Measurements from ENCODE around the gene RCAN2. TPM values are rescaled to one million over a fixed set of nuclear protein-coding genes. Genes with fewer than 3 reads are reported as not detected.

RCAN2 gene
- polyA plus RNA-seq, 1 donor from 2014 or later = 37.4 TPM

- TF ChIP-seq POLR2AphosphoS5 (IDR thresholded peaks at IDR 0.05) = no peak
- TF ChIP-seq MXI1 (conservative IDR thresholded peaks at IDR 0.05; ENCODE audit: poor library complexity, severe bottlenecking) = no peak
- no peak for TF ChIP-seq SMC3 (conservative IDR thresholded peaks at IDR 0.05; ENCODE audit: poor library complexity)
- TF ChIP-seq, protein P1, sequence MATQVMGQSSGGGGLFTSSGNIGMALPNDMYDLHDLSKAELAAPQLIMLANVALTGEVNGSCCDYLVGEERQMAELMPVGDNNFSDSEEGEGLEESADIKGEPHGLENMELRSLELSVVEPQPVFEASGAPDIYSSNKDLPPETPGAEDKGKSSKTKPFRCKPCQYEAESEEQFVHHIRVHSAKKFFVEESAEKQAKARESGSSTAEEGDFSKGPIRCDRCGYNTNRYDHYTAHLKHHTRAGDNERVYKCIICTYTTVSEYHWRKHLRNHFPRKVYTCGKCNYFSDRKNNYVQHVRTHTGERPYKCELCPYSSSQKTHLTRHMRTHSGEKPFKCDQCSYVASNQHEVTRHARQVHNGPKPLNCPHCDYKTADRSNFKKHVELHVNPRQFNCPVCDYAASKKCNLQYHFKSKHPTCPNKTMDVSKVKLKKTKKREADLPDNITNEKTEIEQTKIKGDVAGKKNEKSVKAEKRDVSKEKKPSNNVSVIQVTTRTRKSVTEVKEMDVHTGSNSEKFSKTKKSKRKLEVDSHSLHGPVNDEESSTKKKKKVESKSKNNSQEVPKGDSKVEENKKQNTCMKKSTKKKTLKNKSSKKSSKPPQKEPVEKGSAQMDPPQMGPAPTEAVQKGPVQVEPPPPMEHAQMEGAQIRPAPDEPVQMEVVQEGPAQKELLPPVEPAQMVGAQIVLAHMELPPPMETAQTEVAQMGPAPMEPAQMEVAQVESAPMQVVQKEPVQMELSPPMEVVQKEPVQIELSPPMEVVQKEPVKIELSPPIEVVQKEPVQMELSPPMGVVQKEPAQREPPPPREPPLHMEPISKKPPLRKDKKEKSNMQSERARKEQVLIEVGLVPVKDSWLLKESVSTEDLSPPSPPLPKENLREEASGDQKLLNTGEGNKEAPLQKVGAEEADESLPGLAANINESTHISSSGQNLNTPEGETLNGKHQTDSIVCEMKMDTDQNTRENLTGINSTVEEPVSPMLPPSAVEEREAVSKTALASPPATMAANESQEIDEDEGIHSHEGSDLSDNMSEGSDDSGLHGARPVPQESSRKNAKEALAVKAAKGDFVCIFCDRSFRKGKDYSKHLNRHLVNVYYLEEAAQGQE (IDR thresholded peaks at IDR 0.05; ENCODE audit: borderline replicate concordance) = no peak
- TF ChIP-seq CTCF (IDR thresholded peaks at IDR 0.05; ENCODE audit: poor library complexity, severe bottlenecking) = no peak
- TF ChIP-seq RAD21 (conservative IDR thresholded peaks at IDR 0.05) = no peak
- TF ChIP-seq TAF1 (IDR thresholded peaks at IDR 0.05; ENCODE audit: low read depth) = no peak
- no peak for TF ChIP-seq EZH2 (IDR thresholded peaks at IDR 0.05; ENCODE audit: borderline replicate concordance, insufficient read depth, low read length, poor library complexity, severe bottlenecking)
- H4K20me1 ChIP-seq (ENCODE audit: insufficient read depth) = no peaks in the 10 kb centered on the region
Measured at GRCh38 chr6:46422619-46423018, 68.6 kb downstream of the RCAN2 start.

DNA sequence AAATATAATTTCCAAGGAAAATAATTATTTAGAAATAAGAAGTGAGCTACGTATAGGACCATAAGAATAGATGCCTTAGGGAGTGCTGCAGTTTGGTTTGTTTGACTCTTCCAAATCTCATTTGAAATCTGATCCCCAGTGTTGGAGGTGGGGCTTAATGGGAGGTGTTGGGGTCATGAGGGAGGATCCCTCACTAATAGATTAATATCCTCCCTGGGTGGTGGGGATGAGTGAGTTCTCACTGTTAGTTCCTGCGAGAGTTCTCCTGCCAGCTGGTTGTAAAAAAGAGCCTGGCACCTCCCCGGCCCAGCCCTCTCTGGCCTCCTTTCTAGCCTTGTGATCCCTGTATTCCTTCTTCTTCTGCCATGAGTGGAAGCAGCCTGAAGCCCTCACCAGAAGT, 69.3 kb downstream of the RCAN2 start:
- no peaks in the 10 kb centered on the region for H3F3A ChIP-seq (ENCODE audit: insufficient read depth, low read length, poor library complexity, severe bottlenecking)

More at GRCh38 chr6:46422619-46423018, 68.6 kb downstream of the RCAN2 start:
- H3K9me2 ChIP-seq (ENCODE audit: insufficient read depth, low read length) = no peaks in the 10 kb centered on the region
- no peaks in the 10 kb centered on the region for H3K36me3 ChIP-seq (ENCODE audit: insufficient read depth, low read length)
- H3K9ac ChIP-seq (ENCODE audit: low read length) = no peak overlapping the region
- no peak overlapping the region for H3K4me2 ChIP-seq (ENCODE audit: low read length)
- H3K27me3 ChIP-seq (ENCODE audit: insufficient read depth, low read depth, low read length) = no peaks in the 10 kb centered on the region
- no peak overlapping the region for H2AFZ ChIP-seq (ENCODE audit: low read depth, low read length)
- no peak overlapping the region for H3K27ac ChIP-seq (ENCODE audit: low read length)
- no peak overlapping the region for H3K4me3 ChIP-seq (ENCODE audit: low read length)
- H3F3A ChIP-seq (ENCODE audit: insufficient read depth, low read length, poor library complexity, severe bottlenecking) = no peaks in the 10 kb centered on the region
- no peaks in the 10 kb centered on the region for H3K9me3 ChIP-seq (ENCODE audit: low read length)
- no peaks in the 10 kb centered on the region for H3K79me2 ChIP-seq (replicated peaks; ENCODE audit: insufficient read depth, low read length)

More for the DNA sequence above, 69.3 kb downstream of the RCAN2 start:
- no peaks in the 10 kb centered on the region for H4K20me1 ChIP-seq (ENCODE audit: insufficient read depth)
- no peak overlapping the region for H2AFZ ChIP-seq (ENCODE audit: low read depth, low read length)
- H3K36me3 ChIP-seq (ENCODE audit: insufficient read depth, low read length) = no peaks in the 10 kb centered on the region
- TF ChIP-seq SMC3 (conservative IDR thresholded peaks at IDR 0.05; ENCODE audit: poor library complexity) = no peak
- no peak for TF ChIP-seq POLR2AphosphoS5 (IDR thresholded peaks at IDR 0.05)
- TF ChIP-seq RAD21 (conservative IDR thresholded peaks at IDR 0.05) = no peak
- no peak for TF ChIP-seq CTCF (IDR thresholded peaks at IDR 0.05; ENCODE audit: poor library complexity, severe bottlenecking)
- TF ChIP-seq EZH2 (IDR thresholded peaks at IDR 0.05; ENCODE audit: borderline replicate concordance, insufficient read depth, low read length, poor library complexity, severe bottlenecking) = no peak
- no peak for TF ChIP-seq TAF1 (IDR thresholded peaks at IDR 0.05; ENCODE audit: low read depth)
- TF ChIP-seq MXI1 (conservative IDR thresholded peaks at IDR 0.05; ENCODE audit: poor library complexity, severe bottlenecking) = no peak
- TF ChIP-seq, protein P1 (IDR thresholded peaks at IDR 0.05; ENCODE audit: borderline replicate concordance) = no peak
- TF ChIP-seq EP300 (conservative IDR thresholded peaks at IDR 0.05; ENCODE audit: poor library complexity, severe bottlenecking) = no peak
- H3K9me2 ChIP-seq (ENCODE audit: insufficient read depth, low read length) = no peaks in the 10 kb centered on the region
- H3K9ac ChIP-seq (ENCODE audit: low read length) = no peak overlapping the region
- H3K9me3 ChIP-seq (ENCODE audit: low read length) = no peaks in the 10 kb centered on the region
- no peak overlapping the region for H3K4me2 ChIP-seq (ENCODE audit: low read length)
- H3K27ac ChIP-seq (ENCODE audit: low read length) = no peak overlapping the region
- H3K79me2 ChIP-seq (replicated peaks; ENCODE audit: insufficient read depth, low read length) = no peaks in the 10 kb centered on the region
- no peaks in the 10 kb centered on the region for H3K27me3 ChIP-seq (ENCODE audit: insufficient read depth, low read depth, low read length)
- no peak overlapping the region for H3K4me3 ChIP-seq (ENCODE audit: low read length)
